ENCODE results near the gene TRAF3.
"Not testable (repeated sequence)": the region's sequence is repeated elsewhere in the genome, so short reads cannot be mapped to it uniquely, and the experiment has no call there.

The TRAF3 gene

GRCh38 chr14:102891556-102891955, 114.3 kb downstream of the TRAF3 start:
- DNase-seq (ENCODE audit: low read depth in 1 of 2, low spot score in 1 of 2), result no peak
- TF ChIP-seq JUND (IDR thresholded peaks at IDR 0.05; ENCODE audit: low read depth), result no peak
- in situ Hi-C loops (cut with HindIII; ENCODE audit: low pct_unique_long_range_greater_than_20kb, low sequenced_read_pairs), result no loop called here

- no peak for TF ChIP-seq JUND (IDR thresholded peaks at IDR 0.05; ENCODE audit: low read depth)
- DNase-seq (ENCODE audit: low read depth in 1 of 2, low spot score in 1 of 2), result no peak
- in situ Hi-C loops (cut with HindIII; ENCODE audit: low pct_unique_long_range_greater_than_20kb, low sequenced_read_pairs), result no loop called here
Observed at GRCh38 chr14:102892651-102893050, 115.4 kb downstream of the TRAF3 start.

- DNase-seq (ENCODE audit: low read depth in 1 of 2, low spot score in 1 of 2), result no peak
- TF ChIP-seq JUND (IDR thresholded peaks at IDR 0.05; ENCODE audit: low read depth), result no peak
- in situ Hi-C loops (cut with HindIII; ENCODE audit: low pct_unique_long_range_greater_than_20kb, low sequenced_read_pairs), result no loop called here
Observed at GRCh38 chr14:102893452-102893851, 116.2 kb downstream of the TRAF3 start.

DNA sequence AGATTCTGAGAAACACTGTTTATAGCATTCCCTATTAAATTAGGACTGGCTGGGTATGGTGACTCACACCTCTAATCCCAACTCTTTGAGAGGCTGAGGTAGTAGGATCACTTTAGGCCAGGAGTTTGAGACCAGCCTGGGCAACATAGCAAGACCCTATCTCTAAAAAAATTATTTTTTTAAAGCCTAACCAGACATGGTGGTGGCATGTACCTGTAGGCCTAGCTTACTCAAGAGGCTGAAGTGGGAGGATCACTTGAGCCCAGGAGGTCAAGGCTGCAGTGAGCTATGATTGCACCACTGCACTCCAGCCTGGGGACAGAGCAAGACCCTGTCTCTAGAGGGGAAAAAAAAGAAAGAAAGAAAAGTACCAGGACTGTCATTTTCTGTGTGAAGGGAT, 119.5 kb downstream of the TRAF3 start:
- in situ Hi-C loops (cut with HindIII; ENCODE audit: low pct_unique_long_range_greater_than_20kb, low sequenced_read_pairs); DNase-seq (ENCODE audit: low read depth in 1 of 2, low spot score in 1 of 2): not testable (repeated sequence)

DNA sequence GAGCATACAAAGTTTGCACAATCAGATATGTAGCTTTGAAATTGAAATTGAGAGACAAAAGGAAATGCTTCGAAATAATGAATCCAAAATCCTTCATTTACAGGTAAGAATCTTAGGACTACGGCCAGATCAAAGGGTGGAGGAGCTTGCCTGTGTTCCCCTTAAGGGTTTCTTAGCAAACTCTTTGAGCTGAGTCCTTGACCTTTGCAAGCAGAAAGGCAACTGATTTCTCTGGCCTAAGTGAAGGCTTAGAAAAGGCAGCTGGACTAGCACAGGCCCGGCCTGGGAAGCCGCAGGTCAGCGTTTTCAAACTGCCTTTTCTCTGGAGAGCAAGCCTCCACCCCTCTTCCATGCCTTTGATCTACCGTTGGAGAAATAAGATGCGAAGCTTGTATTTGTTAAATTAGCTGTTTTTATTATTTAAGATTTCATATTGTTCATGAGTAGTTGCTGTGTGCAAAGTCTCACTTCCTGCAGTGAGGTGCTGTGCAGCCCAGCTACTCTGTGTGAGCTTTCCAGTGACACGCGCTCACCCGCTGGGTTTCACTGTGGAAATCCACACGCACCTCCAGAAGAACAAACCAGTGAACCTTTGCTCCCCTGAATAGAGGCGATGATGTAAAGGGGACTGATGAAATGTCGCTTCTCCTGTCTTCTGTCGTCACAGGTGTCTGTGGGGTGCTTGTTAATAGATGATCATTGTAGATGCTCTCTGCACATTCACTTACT, 120.2 kb downstream of the TRAF3 start:
- no peak for DNase-seq (ENCODE audit: low read depth in 1 of 2, low spot score in 1 of 2)
- no peak for TF ChIP-seq JUND (IDR thresholded peaks at IDR 0.05; ENCODE audit: low read depth)
- in situ Hi-C loops (cut with HindIII; ENCODE audit: low pct_unique_long_range_greater_than_20kb, low sequenced_read_pairs), result no loop called here

- DNase-seq (ENCODE audit: low read depth in 1 of 2, low spot score in 1 of 2), result no peak
- TF ChIP-seq JUND (IDR thresholded peaks at IDR 0.05; ENCODE audit: low read depth), result no peak
- in situ Hi-C loops (cut with HindIII; ENCODE audit: low pct_unique_long_range_greater_than_20kb, low sequenced_read_pairs), result no loop called here
Observed at GRCh38 chr14:102898298-102898697, 121.0 kb downstream of the TRAF3 start.

DNA sequence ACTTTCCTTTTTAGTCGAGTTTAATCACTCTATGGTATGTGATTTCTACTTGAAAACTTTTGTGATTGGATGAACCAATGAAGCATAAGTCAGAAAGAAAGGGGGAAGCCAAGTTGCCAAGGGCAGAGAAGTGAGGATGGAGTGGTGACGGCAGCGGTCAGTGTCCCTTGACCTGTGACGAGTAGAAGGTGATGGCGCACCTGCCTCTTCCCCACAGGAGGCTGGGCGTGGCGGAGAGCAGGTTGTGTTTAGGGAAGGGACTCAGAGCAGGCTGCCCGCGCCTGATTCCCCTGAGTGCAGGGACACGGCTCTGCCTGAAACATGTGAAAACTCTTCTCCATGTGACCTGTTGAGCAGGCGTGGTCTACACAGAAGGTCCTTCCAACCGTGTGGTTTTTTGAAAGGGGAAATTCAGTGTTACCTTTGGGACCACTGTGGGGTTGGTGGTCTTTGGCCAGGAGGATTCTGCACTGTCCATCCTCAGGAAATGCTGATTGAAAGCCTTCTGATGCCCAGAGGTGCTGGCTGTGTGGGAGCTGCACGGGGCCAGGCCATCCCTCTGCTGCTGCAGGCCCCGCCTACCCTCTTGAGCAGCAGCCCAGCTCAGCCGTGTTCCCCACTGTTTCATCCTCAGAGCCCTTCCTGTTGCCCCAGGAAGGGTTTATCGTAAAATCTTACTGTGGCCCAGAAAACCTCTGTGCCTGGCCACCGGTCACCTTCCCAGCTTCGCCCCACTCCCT, 121.7 kb downstream of the TRAF3 start:
- in situ Hi-C loops (cut with HindIII; ENCODE audit: low pct_unique_long_range_greater_than_20kb, low sequenced_read_pairs), result no loop called here
- DNase-seq (ENCODE audit: low read depth in 1 of 2, low spot score in 1 of 2), result no peak

GRCh38 chr14:102899516-102899900, 122.3 kb downstream of the TRAF3 start:
- no peak for TF ChIP-seq JUND (IDR thresholded peaks at IDR 0.05; ENCODE audit: low read depth)
- in situ Hi-C loops (cut with HindIII; ENCODE audit: low pct_unique_long_range_greater_than_20kb, low sequenced_read_pairs), result no loop called here
- DNase-seq (ENCODE audit: low read depth in 1 of 2, low spot score in 1 of 2), result no peak

More for the DNA sequence above, 121.7 kb downstream of the TRAF3 start:
- no peak for TF ChIP-seq JUND (IDR thresholded peaks at IDR 0.05; ENCODE audit: low read depth)

DNA sequence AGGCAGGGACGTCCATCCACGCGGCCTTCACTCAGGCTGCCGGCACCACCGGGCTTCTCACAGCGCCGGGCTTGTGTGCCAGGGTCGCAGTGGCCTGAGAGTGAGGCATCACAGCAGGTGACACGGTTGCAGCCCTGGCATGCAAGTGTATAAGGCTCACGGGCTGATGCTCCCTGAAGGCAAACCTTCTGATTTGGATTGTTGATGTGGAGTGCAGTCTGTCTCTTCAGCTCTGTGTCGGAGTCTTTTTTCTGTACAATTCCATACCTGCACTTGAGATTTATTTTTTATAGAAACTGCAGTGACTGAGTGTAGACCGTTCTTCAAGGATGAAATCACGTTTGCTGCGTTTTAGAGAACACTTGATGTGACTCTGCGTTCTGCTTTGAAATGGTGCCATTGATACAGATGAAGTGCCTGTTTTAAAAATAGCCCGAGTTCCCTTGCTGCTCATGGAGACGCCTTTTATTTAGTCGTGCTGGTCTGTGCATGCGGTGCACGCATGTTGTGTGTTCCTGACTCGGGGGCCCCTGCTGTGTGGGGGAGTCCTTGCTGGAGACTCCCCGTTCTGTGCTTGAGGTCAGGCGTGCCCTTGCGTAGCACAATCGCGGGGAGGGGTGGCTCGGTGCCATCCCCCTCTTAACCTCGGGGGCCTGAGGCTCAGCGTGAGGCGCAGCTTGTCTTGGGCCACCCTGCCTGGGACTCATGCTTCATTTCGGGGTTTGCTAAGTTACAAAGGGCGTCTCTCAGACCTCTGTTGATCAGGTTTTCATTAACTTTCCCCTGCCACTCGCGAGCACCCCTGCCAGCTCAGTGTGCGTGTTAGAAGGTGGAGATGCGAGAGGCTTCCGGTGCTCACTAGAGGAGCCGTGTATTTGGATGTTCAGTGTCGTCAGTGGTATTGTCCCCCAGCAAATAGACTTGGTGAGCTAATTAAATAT, 123.7 kb downstream of the TRAF3 start:
- TF ChIP-seq JUND (IDR thresholded peaks at IDR 0.05; ENCODE audit: low read depth), result no peak
- DNase-seq (ENCODE audit: low read depth in 1 of 2, low spot score in 1 of 2), result no peak
- in situ Hi-C loops (cut with HindIII; ENCODE audit: low pct_unique_long_range_greater_than_20kb, low sequenced_read_pairs), result no loop called here

DNA sequence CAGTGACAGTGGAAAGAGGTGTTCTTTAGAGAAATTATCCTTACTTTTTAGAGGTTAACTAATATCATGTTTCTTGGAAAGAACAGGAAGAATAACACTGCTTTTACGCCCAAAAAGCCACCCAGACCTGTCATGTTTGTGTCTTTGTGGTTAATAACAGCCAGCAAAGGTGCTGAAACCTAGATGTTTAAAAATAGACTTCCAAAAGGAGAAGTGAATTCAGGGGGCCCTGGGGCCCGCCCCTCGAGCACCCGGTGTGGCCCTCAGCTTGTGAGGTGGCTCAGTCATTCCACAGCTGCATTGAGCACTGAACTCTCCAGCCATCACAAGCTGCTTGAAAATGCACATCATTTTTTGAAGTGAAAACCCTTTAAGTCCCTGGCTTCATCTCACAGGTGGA, 124.4 kb downstream of the TRAF3 start:
- in situ Hi-C loops (cut with HindIII; ENCODE audit: low pct_unique_long_range_greater_than_20kb, low sequenced_read_pairs), result no loop called here
- TF ChIP-seq JUND (IDR thresholded peaks at IDR 0.05; ENCODE audit: low read depth), result no peak
- DNase-seq (ENCODE audit: low read depth in 1 of 2, low spot score in 1 of 2), result no peak

GRCh38 chr14:102902086-102902485, 124.8 kb downstream of the TRAF3 start:
- DNase-seq (ENCODE audit: low read depth in 1 of 2, low spot score in 1 of 2), result no peak
- in situ Hi-C loops (cut with HindIII; ENCODE audit: low pct_unique_long_range_greater_than_20kb, low sequenced_read_pairs), result no loop called here

DNA sequence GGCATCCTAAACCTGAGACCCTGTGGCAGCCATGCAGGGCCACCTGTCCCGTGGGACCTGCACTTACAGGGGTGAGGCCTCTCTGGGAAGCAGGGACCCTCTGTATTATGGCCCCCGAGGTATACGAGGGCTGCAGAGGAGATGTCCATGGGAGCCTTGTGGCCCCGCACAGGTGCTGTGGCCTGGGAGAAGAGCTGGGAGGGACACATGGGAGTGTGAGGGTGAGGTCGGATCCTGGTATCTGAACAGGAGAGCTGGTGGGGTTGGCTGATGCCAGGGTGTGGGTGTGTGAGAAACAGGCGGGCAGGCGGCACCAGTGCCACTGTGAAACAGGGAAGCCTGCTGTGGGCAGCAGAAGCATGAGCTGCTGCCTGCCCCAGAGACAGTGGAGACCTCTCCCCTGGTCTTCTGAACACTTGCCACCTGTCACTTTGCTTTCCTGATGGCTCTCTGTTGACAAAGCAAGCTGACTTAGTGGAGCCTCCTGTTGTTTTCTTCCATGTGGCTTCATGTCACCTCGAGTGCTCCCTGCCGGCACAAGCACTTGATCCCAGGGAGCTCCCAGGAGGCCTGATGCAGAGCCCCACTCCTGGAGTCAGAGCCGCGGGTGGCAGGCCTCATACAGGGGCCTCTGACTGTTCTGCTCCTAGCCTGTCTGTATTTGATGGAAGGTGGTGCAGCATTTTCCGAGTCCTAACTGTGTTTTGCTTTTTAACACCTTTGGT, 125.4 kb downstream of the TRAF3 start:
- in situ Hi-C loops (cut with HindIII; ENCODE audit: low pct_unique_long_range_greater_than_20kb, low sequenced_read_pairs), result no loop called here
- no peak for TF ChIP-seq JUND (IDR thresholded peaks at IDR 0.05; ENCODE audit: low read depth)
- no peak for DNase-seq (ENCODE audit: low read depth in 1 of 2, low spot score in 1 of 2)

More at GRCh38 chr14:102902086-102902485, 124.8 kb downstream of the TRAF3 start:
- no peak for TF ChIP-seq JUND (IDR thresholded peaks at IDR 0.05; ENCODE audit: low read depth)
